ENCODE measurements around the gene RAD50. TPM values are rescaled to one million over a fixed set of nuclear protein-coding genes. Genes with fewer than 3 reads are reported as not detected.

The RAD50 gene
- total RNA-seq, 4 donors from 2014 or later, result 34.1 to 40.1 (median 37.5) TPM

DNA sequence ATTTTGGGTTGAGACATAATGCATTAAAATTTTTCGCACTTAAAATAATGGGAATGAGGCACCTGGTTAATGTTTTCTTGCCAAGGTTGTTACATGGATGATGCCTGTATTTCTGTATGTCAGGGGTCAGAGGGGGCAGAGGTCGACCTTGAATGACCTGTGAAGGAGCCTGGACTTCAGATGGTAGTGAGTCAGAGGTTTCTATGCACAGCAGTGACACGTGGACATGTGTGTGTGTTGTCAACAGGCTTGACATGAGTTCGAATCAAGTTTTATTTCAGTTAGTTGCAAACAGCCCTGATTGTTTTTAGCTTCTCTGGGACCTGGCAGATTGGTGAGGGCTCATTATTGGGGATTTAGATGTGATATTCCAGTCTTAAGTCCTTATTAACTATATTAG is 17.1 kb upstream of the RAD50 start:
- intact Hi-C loops (cut with DNase I), result loop anchor here (10.0 kb wide), 1 partner anchor 285 kb away; no protein-coding TSS in a partner anchor
- Histone ChIP-seq H3K36me3 (no peaks in the 10 kb centered on the region), H3K27me3 (no peaks in the 10 kb centered on the region), H3K9me3 (no peaks in the 10 kb centered on the region), H3K4me1 (no peaks in the 10 kb centered on the region), H3K27ac (no peak overlapping the region), H3K4me3 (replicated peaks in 1 of 3) (no peak overlapping the region)
- no peak for DNase-seq
- TF ChIP-seq, protein P1, sequence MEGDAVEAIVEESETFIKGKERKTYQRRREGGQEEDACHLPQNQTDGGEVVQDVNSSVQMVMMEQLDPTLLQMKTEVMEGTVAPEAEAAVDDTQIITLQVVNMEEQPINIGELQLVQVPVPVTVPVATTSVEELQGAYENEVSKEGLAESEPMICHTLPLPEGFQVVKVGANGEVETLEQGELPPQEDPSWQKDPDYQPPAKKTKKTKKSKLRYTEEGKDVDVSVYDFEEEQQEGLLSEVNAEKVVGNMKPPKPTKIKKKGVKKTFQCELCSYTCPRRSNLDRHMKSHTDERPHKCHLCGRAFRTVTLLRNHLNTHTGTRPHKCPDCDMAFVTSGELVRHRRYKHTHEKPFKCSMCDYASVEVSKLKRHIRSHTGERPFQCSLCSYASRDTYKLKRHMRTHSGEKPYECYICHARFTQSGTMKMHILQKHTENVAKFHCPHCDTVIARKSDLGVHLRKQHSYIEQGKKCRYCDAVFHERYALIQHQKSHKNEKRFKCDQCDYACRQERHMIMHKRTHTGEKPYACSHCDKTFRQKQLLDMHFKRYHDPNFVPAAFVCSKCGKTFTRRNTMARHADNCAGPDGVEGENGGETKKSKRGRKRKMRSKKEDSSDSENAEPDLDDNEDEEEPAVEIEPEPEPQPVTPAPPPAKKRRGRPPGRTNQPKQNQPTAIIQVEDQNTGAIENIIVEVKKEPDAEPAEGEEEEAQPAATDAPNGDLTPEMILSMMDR (IDR thresholded peaks at IDR 0.05), result no peak
- TF ChIP-seq POLR2A (IDR thresholded peaks at IDR 0.05), result no peak
- 82 to 90% methylated on average over 4 of the region's 4 CpGs for WGBS, 2 donors

DNA sequence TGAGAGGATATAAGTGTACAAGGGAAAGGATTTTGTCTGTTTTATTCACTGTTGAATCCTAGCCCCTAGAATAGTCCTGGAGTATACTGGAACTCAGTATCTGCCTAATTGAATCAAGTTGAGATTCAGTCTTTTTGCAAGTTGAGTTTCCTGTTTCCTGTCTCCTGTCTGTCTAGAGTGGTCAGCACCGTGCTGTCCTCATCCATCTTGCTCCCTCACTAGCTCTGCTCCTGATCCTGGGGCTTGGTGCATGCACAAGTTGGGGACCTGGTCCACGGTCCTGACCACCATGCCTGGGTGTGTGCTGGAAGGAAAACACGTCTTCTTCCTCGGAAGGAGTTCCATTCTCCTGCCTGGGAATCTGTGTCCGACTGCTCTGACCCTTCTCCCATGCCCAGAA is 16.6 kb upstream of the RAD50 start:
- no peak for TF ChIP-seq POLR2A (IDR thresholded peaks at IDR 0.05)
- TF ChIP-seq, protein P1 (IDR thresholded peaks at IDR 0.05), result no peak
- Histone ChIP-seq H3K4me3 (replicated peaks in 1 of 3) (no peak overlapping the region), H3K27ac (no peak overlapping the region), H3K27me3 (no peaks in the 10 kb centered on the region), H3K4me1 (no peaks in the 10 kb centered on the region), H3K9me3 (no peaks in the 10 kb centered on the region), H3K36me3 (no peaks in the 10 kb centered on the region)
- 70 to 73% methylated on average over 5 of the region's 5 CpGs for WGBS, 2 donors
- DNase-seq, result no peak
- intact Hi-C loops (cut with DNase I), result no loop called here

DNA sequence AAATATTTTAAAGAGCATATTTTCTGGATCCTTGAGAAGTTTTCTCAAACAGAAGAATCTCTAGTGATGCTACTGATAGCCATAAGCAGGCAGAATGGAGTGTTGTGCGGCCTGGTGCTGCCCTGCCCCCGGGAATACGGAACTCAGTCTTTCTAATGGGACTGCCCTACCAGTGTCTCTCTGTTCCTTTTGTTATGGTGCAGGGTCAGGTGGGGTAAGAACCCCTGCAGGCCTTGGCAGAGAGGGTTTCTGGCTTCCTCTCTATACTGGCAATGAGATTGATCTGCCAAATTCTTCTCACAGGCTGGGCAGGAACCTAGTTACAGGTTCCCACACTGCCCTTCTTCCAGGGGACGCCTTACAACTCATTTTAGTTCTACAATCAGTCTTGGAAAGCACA is 16.0 kb upstream of the RAD50 start:
- TF ChIP-seq, protein P1 (IDR thresholded peaks at IDR 0.05), result no peak
- no peak for TF ChIP-seq POLR2A (IDR thresholded peaks at IDR 0.05)
- no peak overlapping the region for H3K4me3 ChIP-seq (replicated peaks in 1 of 3)
- H3K36me3 ChIP-seq, result no peaks in the 10 kb centered on the region
- 85 to 95% methylated on average over 4 of the region's 4 CpGs for WGBS, 2 donors
- no peaks in the 10 kb centered on the region for H3K27me3 ChIP-seq
- H3K27ac ChIP-seq, result no peak overlapping the region
- H3K9me3 ChIP-seq, result no peaks in the 10 kb centered on the region
- intact Hi-C loops (cut with DNase I), result no loop called here
- no peak for DNase-seq
- H3K4me1 ChIP-seq, result peaks cover 4 to 5% of the 10 kb centered on the region in 2 donors

DNA sequence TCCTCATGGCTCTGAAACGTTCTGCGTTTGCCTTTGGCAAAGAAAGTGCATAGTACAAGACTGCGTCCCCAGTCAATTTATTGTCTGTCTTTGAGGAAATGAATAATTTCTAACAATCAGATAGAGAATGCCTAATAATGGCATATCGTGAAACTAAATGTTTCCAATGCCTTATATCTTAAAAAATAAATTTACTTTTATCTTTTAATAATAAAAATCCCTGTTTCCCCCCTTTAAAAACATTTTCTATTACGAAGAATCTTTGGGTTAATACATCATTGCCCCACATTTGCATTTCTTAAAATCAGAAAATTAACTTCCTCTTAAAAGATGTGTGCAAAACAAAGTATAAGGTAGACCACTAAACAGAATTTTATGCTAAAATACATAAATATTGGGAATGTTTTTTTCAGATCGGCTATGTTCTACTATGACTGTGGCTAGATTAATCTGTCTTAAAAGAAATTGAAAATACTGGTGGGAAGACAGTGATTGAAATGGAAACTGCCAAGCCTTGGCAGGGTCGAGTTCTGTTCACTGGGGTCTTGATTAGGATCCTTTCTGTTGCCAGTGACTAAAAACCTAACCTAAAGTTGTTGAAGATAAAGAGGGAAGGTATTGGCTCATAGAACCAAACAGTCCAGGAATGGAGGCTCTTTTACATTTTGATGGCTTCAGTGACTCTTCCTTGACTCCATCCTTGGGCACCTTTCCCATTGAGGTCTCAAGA is 13.1 kb upstream of the RAD50 start, which contains the start of gene IL5:
Gene IL5 (minus strand): TSS at position 51 of the 730 bp plus-strand sequence. CDS start 44 bp downstream, at position 7.
- DNase-seq, result no peak
- intact Hi-C loops (cut with DNase I), result no loop called here
- Histone ChIP-seq H3K9me3 (no peaks in the 10 kb centered on the region), H3K27ac (no peak within 1 kb of the TSS), H3K4me3 (replicated peaks in 1 of 3) (no peak within 1 kb of the TSS), H3K27me3 (no peaks in the 10 kb centered on the region), H3K4me1 (peaks cover 4 to 5% of the 10 kb centered on the region in 2 donors), H3K36me3 (no peaks in the 10 kb centered on the region)
- WGBS, 2 donors, result 84 to 89% methylated on average over 7 of the region's 7 CpGs
- no peak for TF ChIP-seq POLR2A (IDR thresholded peaks at IDR 0.05)
- TF ChIP-seq, protein P1 (IDR thresholded peaks at IDR 0.05), result no peak

DNA sequence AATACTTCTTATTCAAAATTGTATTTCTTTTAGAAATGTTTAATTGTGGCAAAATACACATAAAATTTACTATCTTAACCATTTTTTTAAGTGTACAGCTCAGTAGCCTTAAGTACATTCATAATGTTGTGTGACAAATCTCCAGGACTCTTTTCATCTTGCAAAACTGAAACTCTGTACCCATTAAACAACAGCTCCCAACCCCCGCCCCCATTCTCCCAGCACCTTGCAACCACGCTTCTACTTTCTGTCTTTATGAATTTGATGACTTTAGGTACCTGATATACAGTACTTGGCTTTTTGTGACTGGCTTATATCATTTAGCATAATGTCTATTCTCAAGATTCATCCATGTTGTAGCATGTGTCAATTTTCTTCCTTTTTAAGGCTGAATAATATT is 10.7 kb upstream of the RAD50 start:
- H3K36me3 ChIP-seq, result no peaks in the 10 kb centered on the region
- no peak for DNase-seq
- H3K9me3 ChIP-seq, result no peaks in the 10 kb centered on the region
- TF ChIP-seq, protein P1 (IDR thresholded peaks at IDR 0.05), result no peak
- TF ChIP-seq POLR2A (IDR thresholded peaks at IDR 0.05), result no peak
- 93 to 98% methylated on average over 2 of the region's 2 CpGs for WGBS, 2 donors
- H3K4me1 ChIP-seq, result peaks cover 4 to 5% of the 10 kb centered on the region in 2 donors
- intact Hi-C loops (cut with DNase I), result no loop called here
- no peak overlapping the region for H3K27ac ChIP-seq
- no peak overlapping the region for H3K4me3 ChIP-seq (replicated peaks in 1 of 3)
- H3K27me3 ChIP-seq, result no peaks in the 10 kb centered on the region
